GM18498 (cell line): ENCODE data around the gene OSM.
"Not testable (repeated sequence)": the region's sequence is repeated elsewhere in the genome, so short reads cannot be mapped to it uniquely, and the experiment has no call there.

Experiments
- ATAC-seq: cut with Tn5 transposase; IDR thresholded peaks from one replicate; pipeline ENCODE4 v1.9.1; 2021; ENCODE audit warnings: mild to moderate bottlenecking, moderate library complexity; ENCODE audit not compliant: unreplicated experiment

The OSM gene

DNA sequence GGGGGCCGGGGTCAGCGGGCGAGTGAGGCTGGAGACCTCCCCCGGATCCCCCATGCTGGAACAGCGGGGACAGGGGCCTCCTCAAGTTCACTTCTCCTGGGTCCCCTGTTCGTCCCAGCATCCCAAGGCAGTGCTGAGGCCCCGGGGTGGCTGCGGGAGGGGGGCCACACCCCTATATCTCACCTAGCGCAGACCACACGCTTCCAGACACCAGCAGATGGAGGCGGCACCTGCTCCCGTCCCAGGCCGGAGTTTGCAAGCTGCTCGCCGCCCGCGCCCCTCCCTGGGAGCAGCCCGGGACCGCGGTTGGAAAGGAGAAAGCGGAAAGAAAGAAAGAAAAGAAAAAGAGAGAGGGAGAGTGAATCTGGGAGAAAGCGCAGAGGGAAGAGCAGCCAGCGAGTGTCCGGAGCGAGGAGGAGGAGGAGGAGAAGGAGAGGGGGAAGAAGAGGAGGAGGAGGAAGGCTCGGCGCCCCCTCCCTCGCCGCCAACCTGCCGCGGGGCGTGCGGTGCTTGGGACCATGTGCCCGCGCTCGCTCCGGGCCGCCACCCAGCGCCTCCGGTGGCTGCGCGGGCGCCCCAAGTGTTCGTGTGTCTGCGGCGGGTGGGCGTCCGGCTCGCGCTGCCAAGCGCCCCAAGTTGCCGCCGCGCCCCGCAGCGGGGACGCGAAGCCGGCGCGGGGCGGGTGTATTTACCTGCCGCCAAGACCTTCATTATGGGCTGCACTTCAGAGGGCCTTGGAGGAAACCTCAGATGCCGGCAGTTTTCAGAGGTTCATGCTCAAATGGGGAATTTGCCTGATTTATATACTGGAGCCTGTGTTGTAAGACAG is 20.5 kb downstream of the OSM start, which contains the start of gene LIF:
LIF (minus strand) TSS at position 775 of the 829 bp plus-strand sequence; CDS start at position 711, 64 bp downstream.
- no peak for ATAC-seq

DNA sequence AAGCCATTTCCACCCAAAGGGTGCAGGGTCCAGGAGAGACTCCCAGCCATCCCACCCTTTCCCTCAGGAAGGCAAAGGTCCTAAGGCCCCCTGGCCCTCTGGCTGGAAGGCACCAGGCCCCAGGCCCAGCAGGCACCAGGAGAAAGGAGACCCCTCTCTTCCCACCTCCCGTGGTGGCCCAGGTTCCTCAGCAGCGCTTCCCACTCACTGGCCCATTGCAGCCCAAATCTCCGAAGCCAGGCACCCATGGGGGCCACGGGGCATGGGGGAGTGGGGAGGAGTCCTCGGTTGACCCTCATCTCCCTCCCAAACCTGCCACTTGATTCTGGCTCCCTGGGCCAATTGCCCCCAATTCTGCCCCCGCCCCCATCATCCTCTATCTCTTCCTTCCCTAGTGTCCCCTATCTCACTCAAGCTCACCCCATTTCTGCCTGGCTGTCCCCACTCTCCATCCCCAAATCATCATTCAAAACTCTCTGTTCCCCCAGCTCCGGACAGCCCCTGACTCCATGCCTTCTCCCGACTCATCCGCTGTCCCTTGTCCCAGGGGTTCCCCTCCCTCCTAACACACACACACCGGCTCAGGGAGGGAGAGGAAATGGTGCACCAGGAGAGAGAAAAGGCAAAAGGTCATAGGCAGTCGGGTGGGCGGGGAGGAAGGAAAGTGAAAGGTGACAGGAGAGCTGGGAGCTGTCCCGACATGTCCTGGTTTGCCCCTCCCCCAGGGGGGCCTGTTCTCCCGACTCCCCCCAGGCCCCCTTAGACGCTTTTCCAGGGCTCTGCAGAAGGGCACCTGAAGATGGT is 21.3 kb downstream of the OSM start:
- ATAC-seq, result no peak

DNA sequence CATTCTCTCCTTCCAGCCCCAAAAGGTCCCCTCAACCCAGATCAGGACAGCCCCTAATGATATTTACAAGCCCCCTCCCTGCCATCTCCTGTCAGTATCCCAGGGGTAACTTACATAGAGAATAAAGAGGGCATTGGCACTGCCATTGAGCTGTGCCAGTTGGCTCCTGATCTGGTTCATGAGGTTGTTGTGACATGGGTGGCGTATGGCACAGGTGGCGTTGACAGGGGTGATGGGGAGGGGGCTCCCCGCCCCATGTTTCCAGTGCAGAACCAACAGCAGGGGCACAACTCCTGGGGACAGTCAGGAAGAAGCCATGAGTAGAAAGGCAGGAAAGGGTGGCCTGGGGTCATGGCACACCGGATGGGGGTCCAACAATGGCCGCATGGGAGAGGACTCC is 22.0 kb downstream of the OSM start:
- ATAC-seq, result no peak

DNA sequence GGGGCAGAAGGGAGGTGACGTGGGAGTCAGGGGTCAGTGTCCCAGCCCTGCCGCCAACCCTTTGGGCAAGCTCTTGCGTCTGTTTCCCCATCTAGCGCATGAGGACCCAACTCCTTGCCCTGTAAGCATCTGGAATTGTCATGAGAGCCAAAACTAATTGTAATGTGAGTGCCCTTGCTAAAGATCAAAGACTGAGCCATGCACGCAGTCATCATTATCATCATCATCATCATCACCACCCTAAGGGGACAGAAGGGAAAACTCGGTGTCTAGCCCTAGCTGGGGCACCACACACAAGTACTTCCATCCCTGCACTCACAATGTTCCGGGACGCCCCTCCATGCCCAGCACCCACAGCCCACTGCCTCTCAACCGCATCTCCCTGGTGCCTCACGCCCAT is 22.6 kb downstream of the OSM start:
- no peak for ATAC-seq

DNA sequence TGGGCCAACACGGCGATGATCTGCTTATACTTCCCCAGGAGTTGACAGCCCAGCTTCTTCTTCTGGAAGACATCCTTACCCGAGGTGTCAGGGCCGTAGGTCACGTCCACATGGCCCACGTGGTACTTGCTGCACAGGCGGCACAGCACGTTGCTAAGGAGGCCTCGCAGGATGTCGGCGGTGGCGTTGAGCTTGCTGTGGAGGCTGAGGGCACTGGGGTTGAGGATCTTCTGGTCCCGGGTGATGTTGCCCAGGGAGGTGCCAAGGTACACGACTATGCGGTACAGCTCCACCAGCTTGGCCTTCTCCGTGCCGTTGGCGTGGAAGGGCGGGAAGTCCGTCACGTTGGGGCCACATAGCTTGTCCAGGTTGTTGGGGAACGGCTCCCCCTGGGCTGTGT is 23.0 kb downstream of the OSM start:
- no peak for ATAC-seq

DNA sequence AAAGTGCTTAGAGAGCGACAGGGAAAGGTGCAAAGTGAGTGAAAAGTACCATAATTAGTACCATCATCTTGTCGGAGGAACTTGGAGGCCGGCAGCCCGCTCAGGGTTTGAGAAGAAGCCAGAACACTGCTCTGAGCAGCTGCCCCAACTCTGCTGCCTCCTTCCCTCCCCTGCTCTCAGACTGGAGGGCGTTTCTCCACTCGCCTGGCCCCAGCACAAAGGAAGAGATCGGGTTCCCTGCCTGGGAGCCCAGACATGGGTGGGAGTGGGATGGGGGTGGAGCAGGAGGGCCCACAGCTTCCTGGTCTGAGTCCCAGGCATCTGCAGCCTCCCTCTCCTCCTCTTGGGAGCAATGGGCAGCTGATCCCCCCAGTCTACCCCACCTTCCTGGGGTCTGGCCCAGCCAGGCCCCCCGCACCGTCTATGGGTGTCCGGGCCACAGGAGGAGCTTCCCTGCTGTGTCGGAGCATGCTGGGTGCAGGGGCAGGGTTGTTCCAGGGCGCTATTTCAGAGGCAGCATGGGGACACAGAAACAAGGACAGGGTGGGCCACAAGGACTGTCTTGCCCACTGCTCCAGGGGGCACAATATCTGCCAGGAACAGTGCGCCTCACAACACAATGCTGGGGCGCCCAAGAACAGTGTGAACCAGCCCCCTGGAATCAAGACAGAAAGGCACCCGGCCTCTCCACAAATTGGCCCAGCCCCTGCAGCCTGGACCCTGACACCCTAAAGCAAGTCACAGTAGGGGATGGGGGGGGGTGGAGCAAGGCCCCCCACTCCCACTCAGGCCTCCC is 24.9 kb downstream of the OSM start:
- ATAC-seq, result no peak

GRCh38 chr22:30240541-30241417 is 25.9 kb downstream of the OSM start:
- ATAC-seq, result no peak

- no peak for ATAC-seq
These were observed 26.9 kb downstream of the OSM start for GRCh38 chr22:30239488-30240405.

- ATAC-seq, result no peak
These were observed 27.8 kb downstream of the OSM start for GRCh38 chr22:30238661-30239487.

DNA sequence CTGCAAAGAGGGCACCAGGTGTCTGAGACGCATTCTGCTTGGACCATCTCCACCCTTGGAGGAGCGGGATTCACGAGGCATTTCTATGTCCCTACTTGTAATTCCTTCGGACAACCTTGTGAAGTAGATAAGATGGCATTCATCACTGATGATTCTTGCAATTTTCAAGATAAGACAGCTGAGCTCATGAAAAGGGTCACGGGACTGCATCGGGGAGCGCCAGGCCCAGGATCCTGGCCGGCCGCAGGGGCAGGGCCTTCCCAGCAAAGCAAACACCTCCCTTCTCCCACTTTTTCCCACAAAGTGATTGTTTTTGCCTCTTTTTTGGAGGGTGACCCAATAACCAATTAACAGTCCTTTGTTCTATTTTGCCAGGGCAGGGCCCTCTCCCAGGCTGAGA is 28.5 kb downstream of the OSM start:
- no peak for ATAC-seq

DNA sequence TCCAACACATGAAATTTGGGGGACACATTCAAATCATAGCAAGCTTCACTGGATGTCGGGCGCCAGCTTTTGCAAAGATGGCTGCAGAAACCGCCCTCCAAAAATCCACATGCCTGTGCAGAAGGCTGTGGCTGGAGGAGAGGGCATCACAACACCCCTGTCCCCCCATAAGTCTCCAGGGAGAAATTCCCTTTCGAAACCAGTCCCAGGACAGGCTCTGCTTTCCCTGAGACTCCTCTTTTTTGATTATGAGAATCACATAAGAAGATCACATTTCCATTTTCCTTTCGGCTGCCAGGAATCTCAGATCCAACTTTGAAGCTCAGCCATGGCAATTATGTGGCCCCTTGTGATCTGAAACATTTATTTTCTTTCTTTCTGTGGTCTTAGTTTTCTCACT is 29.8 kb downstream of the OSM start:
- no peak for ATAC-seq

GRCh38 chr22:30235687-30236170 is 30.9 kb downstream of the OSM start:
- ATAC-seq, result no peak

DNA sequence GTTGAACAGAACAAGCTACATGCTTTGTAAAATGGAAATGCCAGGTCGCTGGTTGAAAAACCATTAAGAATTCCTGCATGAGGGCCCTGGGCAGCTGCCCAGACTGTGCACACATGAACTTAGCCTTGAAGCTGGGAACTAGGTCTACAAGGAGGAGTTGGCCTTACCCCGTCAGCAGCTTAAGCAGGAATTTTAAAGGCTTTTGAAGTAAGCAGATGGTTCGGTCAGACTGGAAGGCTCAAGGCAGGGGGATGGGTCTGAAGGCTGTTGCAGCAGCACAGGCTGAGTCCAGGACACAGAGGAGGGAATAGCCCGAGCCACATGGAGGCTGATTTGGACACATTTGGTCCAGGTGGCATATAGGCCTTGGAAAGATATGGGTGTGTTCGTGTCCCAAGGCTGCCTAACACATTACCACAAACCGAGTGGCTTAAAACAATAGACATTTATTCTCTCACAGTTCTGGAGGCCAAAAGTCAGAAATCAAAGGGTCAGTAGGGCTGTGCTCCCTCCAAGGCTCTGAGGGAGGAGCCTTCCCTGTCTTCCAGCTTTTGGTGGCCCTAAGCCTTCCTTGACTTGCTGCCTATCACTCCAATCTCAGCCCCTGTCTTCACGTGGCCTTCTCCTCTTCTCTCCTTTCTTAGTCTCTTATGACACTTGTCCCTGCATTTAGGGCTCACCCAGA is 31.7 kb downstream of the OSM start:
- ATAC-seq, result no peak

DNA sequence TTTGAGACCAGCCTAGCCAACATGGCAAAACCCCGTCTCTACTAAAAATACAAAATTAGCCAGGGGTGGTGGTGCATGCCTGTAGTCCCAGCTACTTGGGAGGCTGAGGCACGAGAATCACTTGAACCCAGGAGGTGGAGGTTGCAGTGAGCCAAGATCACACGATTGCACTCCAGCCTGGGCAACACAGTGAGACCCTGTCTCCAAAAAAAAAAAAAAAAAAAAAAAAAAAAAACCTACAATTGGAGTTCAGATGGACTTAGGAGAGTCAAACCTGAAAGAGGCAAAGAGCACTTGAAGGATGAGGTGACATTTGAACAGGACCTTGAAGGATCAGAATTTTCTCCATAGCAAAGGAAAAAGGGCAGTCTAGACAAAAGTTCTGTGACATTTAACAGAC is 32.3 kb downstream of the OSM start:
- not testable (repeated sequence) for ATAC-seq

- no peak for ATAC-seq
These were observed 33.1 kb downstream of the OSM start for GRCh38 chr22:30233582-30233981.

- ATAC-seq, result no peak
These were observed 33.9 kb downstream of the OSM start for GRCh38 chr22:30232716-30233218.

- no peak for ATAC-seq
These were observed 35.7 kb downstream of the OSM start for GRCh38 chr22:30230787-30231461.
